GF-D8 (cell line): Measurements from ENCODE around the gene POTEJ.
"Not testable (repeated sequence)": the region's sequence is repeated elsewhere in the genome, so short reads cannot be mapped to it uniquely, and the experiment has no call there.

Experiments
- DNase-seq: peaks from one replicate; lab custom pipeline; 2025; lab: John Stamatoyannopoulos, UW

The POTEJ gene

GRCh38 chr2:130611140-130611539 is at the start of gene POTEJ:
POTEJ (plus strand) TSS chr2:130611440; CDS start chr2:130611533, 93 bp downstream.
- DNase-seq, result not testable (repeated sequence)

GRCh38 chr2:130566165-130566564 is 45.1 kb upstream of the POTEJ start:
- not testable (repeated sequence) for DNase-seq

GRCh38 chr2:130571929-130572328 is 39.3 kb upstream of the POTEJ start:
- DNase-seq, result not testable (repeated sequence)

GRCh38 chr2:130574230-130574629 is 37.0 kb upstream of the POTEJ start:
- not testable (repeated sequence) for DNase-seq

DNA sequence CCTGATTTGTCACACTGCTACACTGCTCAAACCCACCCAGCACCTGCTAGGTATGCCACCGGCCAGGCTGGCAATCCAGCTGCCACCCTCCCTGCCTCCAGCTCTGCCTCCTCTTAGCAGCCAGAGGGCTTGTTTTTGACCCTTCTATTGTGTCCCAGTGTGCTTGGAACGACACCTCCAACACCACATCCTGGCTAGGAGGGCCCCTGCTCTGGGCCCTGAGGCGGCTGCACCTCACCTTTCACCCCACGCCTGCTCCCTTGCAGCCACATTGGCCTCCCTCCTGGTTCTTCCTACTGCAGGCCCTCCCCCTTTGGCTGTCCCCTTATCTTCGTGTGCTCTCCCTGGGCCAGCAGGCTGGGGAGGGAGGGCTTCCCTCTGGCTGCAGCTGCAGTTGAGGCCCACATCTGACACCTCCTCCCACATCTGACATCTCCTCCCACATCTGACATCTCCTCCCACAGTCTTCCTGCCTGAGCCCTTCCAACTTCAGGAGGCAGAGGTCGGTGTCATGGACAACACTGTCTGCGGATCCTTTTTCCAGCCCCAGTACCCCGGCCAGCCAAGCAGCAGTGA is 34.9 kb upstream of the POTEJ start:
- DNase-seq, result not testable (repeated sequence)

DNA sequence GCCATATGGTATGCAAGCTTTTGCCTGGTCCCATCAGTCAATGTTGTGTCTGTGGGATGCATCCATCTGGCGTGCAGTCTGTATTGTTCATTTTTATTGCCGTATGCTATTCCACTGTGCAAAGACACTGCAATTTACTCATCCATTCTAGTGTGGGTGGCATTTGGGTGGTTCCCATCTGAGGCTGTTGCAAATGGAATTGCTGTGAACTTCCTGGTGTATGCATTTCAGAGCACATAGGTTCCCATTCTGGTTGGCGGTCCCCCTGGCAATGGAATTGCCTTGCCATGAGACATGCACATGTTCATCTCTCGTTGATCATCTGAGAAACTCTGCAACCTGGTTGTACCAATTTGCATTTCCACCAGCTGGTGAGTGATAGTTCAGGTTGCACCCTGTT is 33.7 kb upstream of the POTEJ start:
- DNase-seq, result not testable (repeated sequence)

DNA sequence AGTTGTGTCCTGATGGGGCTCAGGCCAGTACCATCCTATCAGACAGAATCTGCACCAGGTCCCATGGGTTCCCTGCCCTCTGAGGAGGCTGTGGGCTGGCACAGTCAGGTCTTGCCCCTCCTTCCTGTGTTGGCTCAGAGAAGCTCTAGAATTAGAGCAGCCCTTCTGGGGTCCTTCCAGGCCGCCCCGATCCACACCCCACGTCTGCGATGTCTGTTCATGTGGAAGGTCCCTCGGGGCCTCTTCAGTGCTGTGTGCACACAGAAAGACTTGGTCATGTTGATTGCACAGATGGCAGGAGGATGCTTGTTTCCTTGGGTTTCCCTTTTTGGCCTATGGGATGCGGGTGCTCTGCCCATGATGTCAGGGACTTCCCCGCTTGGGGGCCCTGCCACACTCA is 32.1 kb upstream of the POTEJ start:
- not testable (repeated sequence) for DNase-seq

- DNase-seq, result not testable (repeated sequence)
Observed at GRCh38 chr2:130581491-130581890, 29.7 kb upstream of the POTEJ start.

- DNase-seq, result not testable (repeated sequence)
Observed at GRCh38 chr2:130582970-130583369, 28.3 kb upstream of the POTEJ start.

DNA sequence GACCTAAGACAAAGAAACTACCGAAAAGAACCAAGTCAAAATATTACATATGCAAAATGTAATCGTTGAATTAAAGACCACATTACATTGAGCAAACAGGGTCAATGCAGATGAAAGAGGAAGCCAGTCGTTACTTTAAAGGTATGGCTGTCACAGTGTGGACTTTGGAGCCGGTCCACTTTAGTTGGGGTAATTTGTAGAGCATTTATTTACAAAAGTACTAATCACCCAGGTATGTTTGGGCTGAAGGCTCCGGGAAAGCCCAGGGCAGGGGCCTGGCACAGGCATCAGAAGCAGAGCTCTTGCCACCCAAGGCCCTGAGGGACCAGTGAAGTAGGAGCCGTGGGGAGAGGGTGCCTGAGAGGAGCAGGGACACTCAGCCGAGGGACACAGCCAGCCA is 27.7 kb upstream of the POTEJ start:
- not testable (repeated sequence) for DNase-seq

DNA sequence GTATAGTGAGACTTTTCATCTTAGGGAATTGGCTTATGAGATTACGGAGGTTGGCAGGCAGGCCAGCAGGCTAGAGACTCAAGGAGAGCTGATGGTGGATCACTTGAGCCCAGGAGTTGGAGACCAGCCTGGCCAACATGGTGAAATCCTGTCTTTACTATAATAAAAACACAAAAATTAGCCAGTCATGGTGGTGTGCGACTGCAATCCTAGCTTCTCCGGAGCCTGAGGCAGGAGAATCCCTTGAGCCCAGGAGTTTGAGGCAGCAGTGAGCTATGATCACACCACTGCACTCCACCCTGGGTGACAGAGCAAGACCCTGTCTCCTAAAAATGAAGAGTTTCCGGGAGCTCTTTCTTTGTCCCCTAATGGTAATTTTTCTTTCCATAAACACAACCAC is 26.5 kb upstream of the POTEJ start:
- not testable (repeated sequence) for DNase-seq

- not testable (repeated sequence) for DNase-seq
Observed at GRCh38 chr2:130588688-130589458, 22.4 kb upstream of the POTEJ start.

GRCh38 chr2:130590170-130590841 is 20.9 kb upstream of the POTEJ start:
- DNase-seq, result not testable (repeated sequence)

DNA sequence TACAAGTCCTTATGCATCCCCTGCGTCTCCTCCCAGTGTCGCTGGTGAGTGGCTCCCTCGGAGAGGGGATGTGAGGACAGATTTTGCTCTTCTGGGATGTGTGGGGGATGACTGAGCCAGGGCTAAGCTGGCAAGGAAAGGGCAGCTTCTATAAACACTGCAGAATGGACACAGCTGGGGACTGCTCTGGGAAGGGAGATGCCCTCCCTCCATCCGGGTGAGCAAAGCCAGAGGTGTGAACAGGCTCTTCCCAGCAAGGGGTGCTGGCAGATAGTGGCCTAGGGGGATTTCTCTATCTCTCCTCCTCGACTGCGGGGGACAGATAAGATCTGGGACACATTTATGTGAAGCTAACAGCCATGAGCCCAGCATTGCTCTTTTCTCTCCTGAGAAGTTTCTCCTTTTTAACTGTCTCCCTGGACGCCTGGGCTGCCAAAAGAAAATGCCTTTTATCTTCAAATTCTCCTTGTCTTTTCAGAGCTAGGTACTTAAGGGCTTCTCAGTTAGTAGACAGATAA is 20.3 kb upstream of the POTEJ start:
- not testable (repeated sequence) for DNase-seq

GRCh38 chr2:130592791-130593414 is 18.3 kb upstream of the POTEJ start:
- DNase-seq, result not testable (repeated sequence)

DNA sequence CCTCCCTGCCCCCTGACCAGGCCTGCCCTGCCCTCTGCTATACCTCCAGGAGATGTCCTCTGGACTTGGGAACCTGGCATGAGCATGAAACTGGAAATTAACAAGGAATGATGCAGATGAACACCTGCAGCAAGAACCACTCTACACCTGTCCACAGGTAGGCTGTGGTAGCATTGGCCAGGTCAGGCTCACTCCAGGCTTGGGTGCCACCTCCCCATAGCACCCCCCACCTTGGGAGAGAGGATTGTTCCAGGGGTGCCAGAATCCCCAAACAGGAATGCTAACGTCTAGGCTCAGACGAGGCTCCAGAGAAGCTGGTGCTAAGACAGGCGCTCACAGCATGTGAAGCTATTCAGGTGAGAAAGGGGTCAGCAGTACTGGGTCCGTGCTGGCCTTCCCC is 17.2 kb upstream of the POTEJ start:
- DNase-seq, result not testable (repeated sequence)

DNA sequence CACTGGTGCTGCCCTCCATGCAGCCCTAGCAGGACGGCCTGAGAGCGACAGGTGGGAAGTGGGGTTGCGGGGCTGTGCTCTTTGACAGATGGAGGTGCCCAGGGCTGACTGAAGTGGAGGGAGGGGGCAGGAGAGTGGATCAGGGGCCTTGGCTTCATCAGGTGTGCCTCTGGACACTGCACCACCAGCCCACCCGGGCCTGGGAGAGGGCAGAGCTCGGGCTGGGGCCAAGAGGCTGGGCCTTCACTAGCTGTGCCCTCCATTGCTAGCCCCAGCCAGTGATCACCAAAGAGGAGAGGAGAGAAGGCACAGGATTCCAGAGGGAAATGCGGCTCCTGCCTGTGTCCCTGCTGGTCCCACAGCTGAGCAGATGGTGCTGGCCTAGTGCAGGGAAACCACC is 14.5 kb upstream of the POTEJ start:
- DNase-seq, result not testable (repeated sequence)

GRCh38 chr2:130597994-130598393 is 13.2 kb upstream of the POTEJ start:
- DNase-seq, result not testable (repeated sequence)

- DNase-seq, result not testable (repeated sequence)
Observed at GRCh38 chr2:130598463-130598862, 12.8 kb upstream of the POTEJ start.

DNA sequence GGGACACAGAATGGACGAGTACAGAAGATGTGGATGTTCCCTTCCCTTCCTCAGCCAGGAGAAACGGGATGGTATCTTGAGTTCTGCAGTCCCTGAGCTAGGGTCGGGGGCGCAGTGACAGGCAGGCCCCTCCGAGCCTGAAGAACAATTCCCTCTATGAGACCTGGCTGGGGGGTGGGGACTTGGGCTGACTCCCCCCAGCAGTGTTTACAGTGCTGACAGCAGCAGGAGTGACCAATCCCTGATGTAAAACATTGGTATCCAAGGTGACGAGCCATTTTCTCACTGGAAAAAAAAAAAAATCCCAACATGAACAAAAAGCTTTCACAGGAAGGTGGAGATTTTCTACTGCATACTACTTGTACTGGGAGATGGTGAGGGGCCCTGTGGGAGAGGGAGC is 11.8 kb upstream of the POTEJ start, which contains the start of gene CFC1:
Gene CFC1, minus strand, starts transcription at position 183 of the 400 bp plus-strand sequence. CDS start 288 bp downstream, outside the sequence.
- DNase-seq, result not testable (repeated sequence)

GRCh38 chr2:130599926-130600325 is 11.3 kb upstream of the POTEJ start:
- DNase-seq, result not testable (repeated sequence)
